HTERT RPE-1 (cell line): ENCODE data around the gene KCTD18.

ENCODE experiments used
- in situ Hi-C: fragments of 300-500 bp; cut with MboI; formaldehyde crosslinking; loops from 4 replicates; pipeline ENCODE4 v1.14.3; 2020; ENCODE audit warnings: low sequenced_read_pairs

Gene KCTD18

DNA sequence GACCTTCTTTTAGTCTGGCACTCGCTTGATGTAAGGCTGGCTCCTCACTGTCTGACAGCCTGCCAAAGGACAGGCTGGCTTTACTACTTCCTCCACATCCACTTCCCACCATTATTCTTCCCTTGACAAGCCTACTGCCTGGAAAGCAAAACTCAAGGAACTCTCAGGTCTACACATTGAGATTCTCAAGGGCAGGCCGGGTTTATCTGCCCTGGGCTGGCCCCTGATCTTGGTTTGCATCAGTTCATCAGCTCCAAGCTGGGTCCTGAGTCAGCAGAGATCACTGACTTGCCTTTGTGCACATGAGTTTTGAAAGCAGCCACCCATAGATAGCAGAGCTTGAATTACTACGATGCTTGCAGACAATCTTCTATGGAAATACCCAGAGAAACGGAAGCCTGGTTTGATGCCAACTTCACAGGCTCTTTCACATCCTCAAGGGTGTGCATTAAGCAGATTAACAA, 53.9 kb downstream of the KCTD18 start:
- in situ Hi-C loops, result no loop called here

DNA sequence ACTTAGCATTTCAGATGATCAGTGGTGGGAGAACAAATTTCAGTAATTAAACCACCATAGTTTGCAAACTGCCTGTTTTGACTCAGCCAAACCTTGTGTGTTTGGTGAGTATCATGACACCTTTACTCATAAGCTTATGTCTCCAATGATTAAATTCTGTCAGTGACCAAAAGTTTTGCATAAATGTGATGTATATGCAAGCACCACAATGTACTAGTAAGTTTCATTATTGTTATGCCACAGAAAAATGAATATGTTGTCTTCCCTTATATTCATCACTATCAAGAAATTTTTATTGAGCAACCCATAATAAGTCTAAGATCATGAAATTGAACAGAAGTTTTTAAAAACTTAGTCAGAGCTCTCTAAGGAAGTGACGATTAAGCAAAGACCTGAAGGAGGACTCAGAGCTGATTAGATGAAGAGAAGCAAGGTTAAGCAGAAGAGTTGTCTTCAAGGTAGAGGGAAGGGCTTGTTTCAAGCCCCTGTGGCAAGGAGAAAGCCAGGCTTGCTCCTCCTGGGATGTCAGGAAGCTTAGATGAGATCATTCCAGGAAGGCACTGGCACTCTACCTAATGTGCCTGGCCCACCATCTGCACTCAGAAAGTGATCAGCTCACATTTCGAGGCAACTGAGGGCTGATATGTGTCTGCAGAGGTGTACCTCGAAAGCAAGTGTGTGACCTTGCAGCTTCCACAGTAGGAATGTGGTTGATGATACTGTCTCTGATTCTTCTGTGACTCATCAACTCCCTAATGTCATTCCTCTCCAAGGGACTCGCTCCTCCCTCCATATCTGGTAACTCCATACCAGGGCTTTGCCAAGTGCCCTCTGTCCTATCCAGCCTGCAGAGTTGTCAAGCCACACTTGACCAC, 54.7 kb downstream of the KCTD18 start:
- in situ Hi-C loops, result no loop called here

GRCh38 chr2:200453853-200454534, 55.9 kb downstream of the KCTD18 start:
- in situ Hi-C loops, result no loop called here

GRCh38 chr2:200453142-200453852, 56.6 kb downstream of the KCTD18 start:
- in situ Hi-C loops, result no loop called here

- in situ Hi-C loops, result no loop called here
Measured at GRCh38 chr2:200452377-200452776, 57.5 kb downstream of the KCTD18 start.

DNA sequence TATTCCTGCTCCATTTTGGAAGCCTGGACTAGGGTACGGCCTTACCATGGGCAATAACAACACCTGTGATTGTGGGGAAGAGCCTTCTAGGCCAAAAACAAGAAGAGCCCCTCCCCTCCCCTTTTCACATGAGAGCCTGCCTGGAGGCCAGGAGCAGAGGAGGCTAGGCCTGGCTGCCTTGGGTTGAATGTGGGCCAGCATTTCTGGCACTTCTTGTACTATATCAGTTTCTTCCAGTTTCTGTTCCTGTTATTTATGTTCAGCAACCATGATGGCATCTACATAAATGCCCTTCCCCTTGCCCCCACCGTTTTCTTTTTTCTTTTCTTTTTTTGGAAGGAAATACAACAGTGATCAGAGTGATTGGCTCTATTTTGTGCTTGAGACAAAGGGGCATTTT, 58.4 kb downstream of the KCTD18 start:
- in situ Hi-C loops, result no loop called here

DNA sequence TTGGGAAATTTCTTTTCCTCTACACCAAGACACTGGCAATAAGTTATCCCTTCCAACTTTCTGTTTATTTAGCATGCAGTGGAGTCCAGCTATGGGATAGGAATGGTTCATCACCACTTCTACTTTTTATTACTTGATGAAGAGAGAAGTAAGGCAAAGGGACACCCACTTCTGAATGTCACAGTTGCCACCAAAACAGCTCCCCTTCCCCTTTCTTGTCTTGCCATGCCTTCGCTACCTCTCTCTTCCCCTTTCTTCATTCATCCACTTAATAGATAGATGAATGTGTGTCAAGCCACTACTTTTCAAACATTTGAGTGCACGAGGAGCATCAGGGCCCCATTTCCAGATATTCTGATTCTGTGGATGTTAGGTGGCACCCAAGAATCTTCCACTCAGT, 59.6 kb downstream of the KCTD18 start:
- in situ Hi-C loops, result no loop called here

DNA sequence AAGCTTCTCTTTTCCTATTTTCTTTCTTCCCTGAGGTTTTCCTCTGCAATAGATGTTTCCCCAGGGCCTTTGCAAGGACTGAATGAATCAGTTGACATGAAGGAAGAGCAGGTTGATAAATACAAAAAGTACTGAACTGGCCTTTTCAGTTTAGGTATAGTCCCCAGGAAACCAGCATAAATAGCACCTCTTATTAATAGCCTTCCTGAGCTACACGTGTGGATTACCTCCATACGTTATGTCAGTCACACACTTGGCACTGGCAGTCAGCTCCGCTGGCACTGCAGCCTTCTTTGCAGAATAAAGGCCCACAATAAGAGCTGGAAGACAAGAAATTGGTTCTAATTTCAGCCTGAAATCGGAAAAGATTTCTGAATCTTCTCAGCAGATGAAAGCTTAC, 60.7 kb downstream of the KCTD18 start:
- in situ Hi-C loops, result no loop called here

GRCh38 chr2:200448455-200448854, 61.4 kb downstream of the KCTD18 start:
- in situ Hi-C loops, result no loop called here

- in situ Hi-C loops, result no loop called here
Measured at GRCh38 chr2:200447139-200447855, 62.6 kb downstream of the KCTD18 start.

DNA sequence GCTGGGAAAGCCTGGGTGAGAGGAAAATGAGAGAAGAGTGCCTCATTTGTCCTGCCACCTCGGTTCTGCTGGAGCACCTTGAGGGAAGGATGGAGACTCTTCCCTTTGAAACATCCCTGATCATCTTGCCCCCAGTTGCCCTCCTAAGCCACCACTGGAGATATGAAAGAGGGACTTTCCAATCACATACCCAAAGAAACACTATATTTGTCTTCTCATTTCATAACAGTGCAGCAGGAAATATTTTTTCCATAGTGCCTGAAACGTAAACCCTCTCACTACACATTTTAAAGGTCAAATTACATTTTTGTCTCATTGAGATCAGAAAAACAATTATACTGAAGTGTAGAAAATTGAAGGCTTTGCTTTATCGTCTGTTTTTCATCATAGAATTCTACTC, 63.3 kb downstream of the KCTD18 start:
- in situ Hi-C loops, result no loop called here

- in situ Hi-C loops, result no loop called here
Measured at GRCh38 chr2:200445284-200445683, 64.6 kb downstream of the KCTD18 start.

GRCh38 chr2:200444530-200444929, 65.3 kb downstream of the KCTD18 start:
- in situ Hi-C loops, result no loop called here

- in situ Hi-C loops, result no loop called here
Measured at GRCh38 chr2:200443916-200444315, 66.0 kb downstream of the KCTD18 start.

- in situ Hi-C loops, result no loop called here
Measured at GRCh38 chr2:200443376-200443775, 66.5 kb downstream of the KCTD18 start.

- in situ Hi-C loops, result no loop called here
Measured at GRCh38 chr2:200442471-200442870, 67.4 kb downstream of the KCTD18 start.

DNA sequence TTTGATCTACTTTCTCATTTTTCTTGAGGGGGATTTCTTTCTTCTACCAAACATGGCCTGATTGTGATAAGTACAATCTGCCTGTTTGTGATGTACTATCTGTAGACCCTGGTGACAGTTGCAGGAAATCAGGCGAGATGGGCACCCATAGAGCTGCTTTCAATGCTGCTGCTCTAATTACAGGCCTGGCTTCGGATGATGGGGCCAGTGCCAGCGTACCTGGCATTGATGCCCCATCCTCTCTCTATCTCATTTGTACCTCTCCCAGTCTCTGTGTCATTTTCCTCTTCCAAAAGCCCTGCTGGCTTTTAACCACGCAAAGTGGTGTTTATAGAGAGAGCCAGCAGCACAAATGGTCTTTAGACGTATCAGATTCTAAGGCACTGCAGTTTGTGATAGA, 69.9 kb downstream of the KCTD18 start:
- in situ Hi-C loops, result no loop called here
